GM10266 (cell line): ENCODE measurements around the gene INKA1.
"Not testable (repeated sequence)": the region's sequence is repeated elsewhere in the genome, so short reads cannot be mapped to it uniquely, and the experiment has no call there.

ENCODE experiments used
- DNase-seq: peaks from one replicate; pipeline ENCODE4 v3.0.0; 2012; ENCODE audit errors: extremely low spot score
- CTCF ChIP-seq: IDR thresholded peaks from 2 replicates; pipeline ENCODE4 v1.5.1; 2012; ENCODE audit warnings: mild to moderate bottlenecking, low read depth; ENCODE audit not compliant: control insufficient read depth, insufficient read depth; ENCODE audit errors: missing control alignments

INKA1 gene

GRCh38 chr3:49805367-49805782 is 2.3 kb downstream of the INKA1 start:
- no peak for DNase-seq
- TF ChIP-seq CTCF = no peak

- TF ChIP-seq CTCF = no peak
- DNase-seq = peak; percentile 70
Measured at GRCh38 chr3:49805897-49806701, 3.0 kb downstream of the INKA1 start.

GRCh38 chr3:49806850-49807249 is 3.8 kb downstream of the INKA1 start:
- no peak for DNase-seq
- TF ChIP-seq CTCF = no peak

GRCh38 chr3:49807431-49808114 is 4.5 kb downstream of the INKA1 start:
- no peak for DNase-seq
- no peak for TF ChIP-seq CTCF

GRCh38 chr3:49812916-49813496 is 9.9 kb downstream of the INKA1 start:
- no peak for TF ChIP-seq CTCF
- DNase-seq = no peak

- TF ChIP-seq CTCF = no peak
- DNase-seq = peak; percentile 75
Measured at GRCh38 chr3:49813497-49814174, 10.6 kb downstream of the INKA1 start, which contains the start of gene UBA7. Gene UBA7 (minus strand): TSS chr3:49813953. CDS start chr3:49813787, 166 bp downstream.

GRCh38 chr3:49823131-49823530 is 20.1 kb downstream of the INKA1 start:
- DNase-seq = not testable (repeated sequence)
